Measurements from ENCODE around the gene ZNF318.
"Not testable (repeated sequence)": the region's sequence is repeated elsewhere in the genome, so short reads cannot be mapped to it uniquely, and the experiment has no call there.

The ZNF318 gene

DNA sequence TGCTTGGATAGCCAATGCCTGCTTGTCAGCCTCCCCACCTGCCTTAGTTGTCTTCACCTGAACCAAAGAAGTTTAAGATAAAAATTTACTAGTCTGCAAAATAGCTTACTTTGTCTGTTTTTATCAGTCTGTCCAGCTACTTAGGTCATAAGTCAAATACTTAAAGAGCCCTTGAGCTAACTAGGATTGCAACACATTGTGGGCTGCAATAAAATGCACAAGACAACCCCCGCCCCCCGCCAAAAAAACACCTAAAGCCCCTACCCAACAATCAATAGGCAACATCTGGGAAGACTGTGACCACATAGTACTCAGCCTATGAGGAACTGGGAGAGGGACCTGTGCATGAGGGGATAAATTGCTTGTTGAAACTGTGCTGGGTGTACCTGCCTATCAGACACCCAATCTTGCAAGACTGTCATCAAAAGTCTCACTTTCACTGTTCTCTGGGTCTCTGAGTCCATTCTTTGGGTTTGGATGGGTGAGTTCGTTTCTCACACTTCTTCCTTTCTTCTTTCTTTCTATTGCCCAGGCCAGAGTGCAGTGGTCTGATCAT is 30.6 kb upstream of the ZNF318 start:
- no peaks in the 10 kb centered on the region for H3K9me3 ChIP-seq (ENCODE audit: control insufficient read depth in 2 of 2, low read length in 2 of 2)
- no peaks in the 10 kb centered on the region for H3K27me3 ChIP-seq (ENCODE audit: control insufficient read depth in 1 of 2, insufficient read depth in 2 of 2, low read length in 2 of 2)
- H3K36me3 ChIP-seq (ENCODE audit: control insufficient read depth in 2 of 2, insufficient read depth in 2 of 2, low read length in 2 of 2): no peaks in the 10 kb centered on the region
- no peak overlapping the region for H3K9ac ChIP-seq (ENCODE audit: low read length in 2 of 2)
- H3K27ac ChIP-seq (ENCODE audit: low read length): no peak overlapping the region
- no peaks in the 10 kb centered on the region for H3K4me1 ChIP-seq (ENCODE audit: control insufficient read depth, insufficient read depth, low read length)
- no peak overlapping the region for H3K4me3 ChIP-seq (ENCODE audit: low read length in 2 of 2)

DNA sequence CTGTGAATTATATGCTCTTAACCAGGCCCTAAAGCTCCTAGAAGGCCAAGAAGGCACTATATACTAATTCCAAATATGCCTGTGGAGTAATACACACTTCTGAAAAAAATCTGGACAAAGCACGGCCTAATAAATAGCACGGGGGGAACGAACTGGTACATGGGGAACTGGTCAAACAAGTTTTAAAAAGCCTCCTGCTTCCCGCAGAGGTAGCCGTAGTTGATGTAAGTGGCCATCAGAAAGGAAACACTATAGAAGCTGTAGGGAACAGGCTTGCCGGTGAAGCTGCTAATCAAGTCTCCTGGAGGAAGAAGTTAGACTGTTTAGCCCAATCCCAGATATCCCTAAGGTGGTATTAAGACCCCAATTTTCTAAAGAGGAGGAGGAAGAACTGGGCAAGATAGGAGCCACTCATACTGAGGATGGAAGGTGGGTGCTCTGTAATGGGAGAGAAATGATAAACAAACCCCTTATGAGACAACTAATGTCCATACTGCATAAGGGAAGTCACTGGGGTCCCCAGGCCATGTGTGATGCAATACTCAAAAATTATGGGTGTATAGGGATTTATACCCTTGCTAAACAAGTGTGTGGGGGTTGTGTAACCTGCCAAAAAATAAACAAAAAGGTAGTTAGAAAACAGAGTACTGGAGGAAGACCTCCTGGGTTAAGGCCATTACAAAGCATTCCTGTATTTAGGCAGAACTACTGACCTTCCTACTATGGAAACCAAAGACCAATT is 27.1 kb upstream of the ZNF318 start:
- no peaks in the 10 kb centered on the region for H3K9me3 ChIP-seq (ENCODE audit: control insufficient read depth in 2 of 2, low read length in 2 of 2)
- H3K4me1 ChIP-seq (ENCODE audit: control insufficient read depth, insufficient read depth, low read length): no peaks in the 10 kb centered on the region
- no peaks in the 10 kb centered on the region for H3K27me3 ChIP-seq (ENCODE audit: control insufficient read depth in 1 of 2, insufficient read depth in 2 of 2, low read length in 2 of 2)
- no peak overlapping the region for H3K27ac ChIP-seq (ENCODE audit: low read length)
- H3K36me3 ChIP-seq (ENCODE audit: control insufficient read depth in 2 of 2, insufficient read depth in 2 of 2, low read length in 2 of 2): no peaks in the 10 kb centered on the region
- no peak overlapping the region for H3K9ac ChIP-seq (ENCODE audit: low read length in 2 of 2)
- H3K4me3 ChIP-seq (ENCODE audit: low read length in 2 of 2): no peak overlapping the region

DNA sequence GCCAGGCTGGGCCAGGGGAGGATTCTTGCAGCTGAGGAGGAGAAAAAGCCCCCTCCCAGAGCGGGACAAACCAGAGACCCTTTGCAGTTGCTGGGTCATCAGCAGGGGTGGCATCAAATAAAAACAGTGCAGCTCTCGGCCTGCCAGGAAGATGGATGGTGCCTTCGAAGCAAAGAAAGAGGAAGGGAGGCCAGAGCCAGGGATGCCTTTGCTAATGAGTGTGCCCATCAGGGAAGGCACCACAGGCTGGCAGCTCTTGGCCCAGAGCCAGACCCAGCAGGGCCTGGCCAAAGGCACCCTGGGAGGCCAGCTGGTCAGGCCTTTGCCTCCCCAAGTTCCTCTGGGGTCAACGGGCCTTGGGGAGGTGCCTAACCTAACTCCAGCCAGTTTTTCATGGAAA is 26.3 kb upstream of the ZNF318 start:
- Histone ChIP-seq H3K27ac (ENCODE audit: low read length) (no peak overlapping the region), H3K4me1 (ENCODE audit: control insufficient read depth, insufficient read depth, low read length) (no peaks in the 10 kb centered on the region), H3K27me3 (ENCODE audit: control insufficient read depth in 1 of 2, insufficient read depth in 2 of 2, low read length in 2 of 2) (no peaks in the 10 kb centered on the region), H3K9ac (ENCODE audit: low read length in 2 of 2) (no peak overlapping the region), H3K4me3 (ENCODE audit: low read length in 2 of 2) (no peak overlapping the region), H3K36me3 (ENCODE audit: control insufficient read depth in 2 of 2, insufficient read depth in 2 of 2, low read length in 2 of 2) (no peaks in the 10 kb centered on the region), H3K9me3 (ENCODE audit: control insufficient read depth in 2 of 2, low read length in 2 of 2) (no peaks in the 10 kb centered on the region)

DNA sequence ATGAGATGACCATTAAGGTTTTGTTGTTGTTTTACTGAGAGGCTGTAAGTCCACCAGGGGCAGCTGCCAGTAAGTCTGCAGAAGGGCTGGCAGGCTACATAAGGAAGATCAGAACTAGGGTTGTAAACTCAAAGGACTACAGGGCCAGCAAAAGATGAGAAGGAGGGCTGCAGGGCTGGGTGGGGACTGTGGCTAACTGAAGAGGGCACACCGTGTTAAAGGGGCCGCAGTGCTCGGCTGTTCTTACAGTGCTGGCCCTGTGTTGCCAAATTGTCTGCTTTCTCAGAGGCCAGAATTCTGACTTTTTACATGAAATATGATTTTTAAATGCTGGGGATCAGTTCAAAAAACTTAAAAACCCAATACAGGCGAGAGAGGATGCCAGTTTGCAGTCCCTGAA is 25.5 kb upstream of the ZNF318 start:
- H3K9me3 ChIP-seq (ENCODE audit: control insufficient read depth in 2 of 2, low read length in 2 of 2): no peaks in the 10 kb centered on the region
- H3K27ac ChIP-seq (ENCODE audit: low read length): no peak overlapping the region
- H3K4me3 ChIP-seq (ENCODE audit: low read length in 2 of 2): no peak overlapping the region
- peaks cover 0 to 2% of the 10 kb centered on the region in 2 donors for H3K27me3 ChIP-seq (ENCODE audit: control insufficient read depth in 1 of 2, insufficient read depth in 2 of 2, low read length in 2 of 2)
- no peak overlapping the region for H3K9ac ChIP-seq (ENCODE audit: low read length in 2 of 2)
- no peaks in the 10 kb centered on the region for H3K36me3 ChIP-seq (ENCODE audit: control insufficient read depth in 2 of 2, insufficient read depth in 2 of 2, low read length in 2 of 2)
- no peaks in the 10 kb centered on the region for H3K4me1 ChIP-seq (ENCODE audit: control insufficient read depth, insufficient read depth, low read length)

DNA sequence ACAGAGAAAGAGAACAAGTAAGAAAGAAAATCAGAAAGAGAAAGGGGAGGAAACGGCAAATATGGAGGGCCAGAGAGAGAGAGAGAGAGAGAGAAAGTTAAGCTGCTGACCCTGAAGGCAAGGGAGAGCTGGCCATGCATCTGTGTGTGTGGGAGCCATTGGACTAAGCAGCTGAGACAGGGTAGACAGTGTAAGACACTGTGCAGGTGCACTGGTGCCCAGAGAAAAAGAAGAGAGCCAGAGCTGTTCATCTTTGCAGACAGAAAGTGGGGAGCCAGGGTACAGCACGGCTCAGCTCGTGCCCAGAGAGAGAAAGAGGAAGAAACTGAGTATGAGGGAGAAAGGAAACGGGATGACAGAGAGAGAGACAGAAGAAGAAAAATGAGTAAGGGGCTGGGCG is 24.2 kb upstream of the ZNF318 start:
- Histone ChIP-seq H3K27me3 (ENCODE audit: control insufficient read depth in 1 of 2, insufficient read depth in 2 of 2, low read length in 2 of 2) (peaks cover 0 to 4% of the 10 kb centered on the region in 2 donors), H3K9ac (ENCODE audit: low read length in 2 of 2) (peak overlapping the region in 1 of 2 donors; percentile 41), H3K4me1 (ENCODE audit: control insufficient read depth, insufficient read depth, low read length) (no peaks in the 10 kb centered on the region), H3K36me3 (ENCODE audit: control insufficient read depth in 2 of 2, insufficient read depth in 2 of 2, low read length in 2 of 2) (no peaks in the 10 kb centered on the region), H3K4me3 (ENCODE audit: low read length in 2 of 2) (peak overlapping the region; percentile 44 to 46), H3K27ac (ENCODE audit: low read length) (no peak overlapping the region), H3K9me3 (ENCODE audit: control insufficient read depth in 2 of 2, low read length in 2 of 2) (no peaks in the 10 kb centered on the region)

DNA sequence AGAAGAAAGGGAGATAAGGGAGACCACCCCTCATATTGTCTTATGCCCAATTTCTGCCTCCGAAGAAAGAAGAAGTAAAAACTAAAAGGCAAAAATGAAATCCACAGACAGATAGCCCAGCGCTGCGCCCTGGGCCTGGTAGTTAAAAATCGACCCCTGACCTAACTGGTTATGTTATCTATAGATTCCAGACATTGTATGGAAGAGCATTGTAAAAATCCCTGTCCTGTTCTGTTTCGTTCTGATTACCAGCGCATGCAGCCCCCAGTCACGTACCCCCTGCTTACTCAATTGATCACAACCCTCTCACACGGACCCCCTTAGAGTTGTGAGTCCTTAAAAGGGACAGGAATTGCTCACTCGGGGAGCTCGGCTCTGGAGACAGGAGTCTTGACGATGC is 23.7 kb upstream of the ZNF318 start:
- not testable (repeated sequence) for H3K4me1 ChIP-seq (ENCODE audit: control insufficient read depth, insufficient read depth, low read length); H3K36me3 ChIP-seq (ENCODE audit: control insufficient read depth in 2 of 2, insufficient read depth in 2 of 2, low read length in 2 of 2); H3K27me3 ChIP-seq (ENCODE audit: control insufficient read depth in 1 of 2, insufficient read depth in 2 of 2, low read length in 2 of 2); H3K4me3 ChIP-seq (ENCODE audit: low read length in 2 of 2); H3K9me3 ChIP-seq (ENCODE audit: control insufficient read depth in 2 of 2, low read length in 2 of 2); H3K27ac ChIP-seq (ENCODE audit: low read length)
- peak overlapping the region in 1 of 2 donors; percentile 41 for H3K9ac ChIP-seq (ENCODE audit: low read length in 2 of 2)

DNA sequence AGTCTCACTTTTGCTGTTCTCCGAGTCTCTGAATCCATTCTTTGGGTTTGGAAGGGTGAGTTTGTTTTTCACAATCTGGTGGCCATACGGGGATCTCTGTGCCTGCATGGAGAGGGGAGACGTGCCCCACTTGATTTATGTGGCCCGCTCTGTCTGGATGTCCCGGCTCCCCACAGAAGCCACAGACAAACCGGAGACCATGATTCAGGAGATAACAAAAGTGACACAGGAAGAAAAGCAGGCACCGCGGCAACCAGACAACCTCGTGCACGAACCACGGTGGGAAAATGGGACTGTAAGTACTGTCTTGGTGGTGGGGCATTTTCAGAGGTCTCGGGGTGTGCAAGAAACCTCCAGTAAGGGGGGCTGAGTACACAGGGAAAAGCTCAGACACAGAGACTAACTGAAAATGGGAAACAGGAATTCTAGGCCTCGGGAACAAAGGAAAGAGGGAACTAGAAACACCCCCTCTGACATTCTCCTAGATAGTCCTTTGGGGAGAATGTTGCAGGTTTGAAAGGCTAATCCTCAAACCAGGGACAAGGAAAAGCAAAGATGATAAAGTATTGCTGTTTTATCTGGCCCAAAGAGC is 22.1 kb upstream of the ZNF318 start:
- H3K27me3 ChIP-seq (ENCODE audit: control insufficient read depth in 1 of 2, insufficient read depth in 2 of 2, low read length in 2 of 2): peaks cover 0 to 4% of the 10 kb centered on the region in 2 donors
- no peak overlapping the region for H3K9ac ChIP-seq (ENCODE audit: low read length in 2 of 2)
- no peaks in the 10 kb centered on the region for H3K9me3 ChIP-seq (ENCODE audit: control insufficient read depth in 2 of 2, low read length in 2 of 2)

DNA sequence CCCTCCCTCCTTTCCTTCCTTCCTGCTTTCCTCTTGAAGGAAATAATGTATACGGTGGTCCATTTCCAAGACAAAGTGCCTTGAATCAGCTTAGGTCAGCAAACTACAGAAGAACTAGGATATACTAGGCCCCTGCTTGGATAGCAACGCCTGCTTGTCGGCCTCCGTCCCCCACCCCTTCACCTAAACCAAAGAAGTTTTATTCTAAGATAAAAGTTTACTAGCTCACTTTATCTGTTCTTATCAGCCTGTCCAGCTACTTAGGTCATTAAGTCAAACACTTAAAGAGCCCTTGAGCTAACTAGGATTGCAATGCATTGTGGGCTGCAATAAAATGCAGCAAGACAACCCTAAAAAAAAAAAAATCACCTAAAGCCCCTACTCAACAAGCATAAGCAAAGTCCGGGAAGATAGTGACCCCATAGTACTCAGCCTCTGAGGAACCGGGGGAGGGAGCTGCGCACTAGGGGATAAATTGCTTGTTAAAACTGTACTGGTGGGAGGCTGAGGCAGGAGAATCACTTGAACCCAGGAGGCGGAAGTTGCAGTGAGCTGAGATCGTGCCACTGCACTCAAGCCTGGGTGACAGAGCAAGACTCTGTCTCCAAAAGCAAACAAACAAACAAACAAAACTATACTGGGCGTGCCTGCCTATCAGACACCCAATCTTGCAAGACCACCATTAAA is 21.4 kb upstream of the ZNF318 start:
- H3K4me1 ChIP-seq (ENCODE audit: control insufficient read depth, insufficient read depth, low read length); H3K27ac ChIP-seq (ENCODE audit: low read length); H3K9me3 ChIP-seq (ENCODE audit: control insufficient read depth in 2 of 2, low read length in 2 of 2); H3K36me3 ChIP-seq (ENCODE audit: control insufficient read depth in 2 of 2, insufficient read depth in 2 of 2, low read length in 2 of 2); H3K4me3 ChIP-seq (ENCODE audit: low read length in 2 of 2); H3K9ac ChIP-seq (ENCODE audit: low read length in 2 of 2); H3K27me3 ChIP-seq (ENCODE audit: control insufficient read depth in 1 of 2, insufficient read depth in 2 of 2, low read length in 2 of 2): not testable (repeated sequence)

More for the DNA sequence above, 22.1 kb upstream of the ZNF318 start:
- no peak overlapping the region for H3K4me3 ChIP-seq (ENCODE audit: low read length in 2 of 2)
- no peaks in the 10 kb centered on the region for H3K36me3 ChIP-seq (ENCODE audit: control insufficient read depth in 2 of 2, insufficient read depth in 2 of 2, low read length in 2 of 2)
- H3K27ac ChIP-seq (ENCODE audit: low read length): no peak overlapping the region
- no peaks in the 10 kb centered on the region for H3K4me1 ChIP-seq (ENCODE audit: control insufficient read depth, insufficient read depth, low read length)

DNA sequence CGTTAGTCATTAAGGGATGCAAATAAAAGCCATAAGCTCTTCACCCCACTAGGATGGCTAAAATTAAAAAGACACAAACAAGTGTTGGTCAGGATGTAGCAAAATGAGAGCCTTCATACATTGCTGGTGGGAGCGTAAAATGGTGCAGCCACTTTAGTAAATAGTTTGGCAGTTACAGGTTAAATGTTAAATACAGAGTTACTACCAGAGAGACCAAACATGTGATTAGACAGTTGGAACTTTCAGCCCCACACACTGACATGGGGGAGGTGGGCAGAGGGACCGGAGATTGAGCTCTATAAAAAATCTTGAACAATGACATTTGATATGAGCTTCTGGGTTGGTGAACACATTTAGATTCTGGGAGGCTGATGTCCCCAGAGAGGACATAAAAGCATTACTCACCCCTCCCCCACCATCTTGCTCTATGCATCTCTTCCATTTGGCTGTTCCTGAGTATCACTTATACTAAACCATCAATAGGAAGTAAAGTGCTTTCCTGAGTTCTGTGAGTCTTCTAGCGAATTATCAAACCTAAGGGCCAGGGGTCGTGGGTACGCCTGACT is 20.4 kb upstream of the ZNF318 start:
- Histone ChIP-seq H3K27me3 (ENCODE audit: control insufficient read depth in 1 of 2, insufficient read depth in 2 of 2, low read length in 2 of 2) (peaks cover 0 to 4% of the 10 kb centered on the region in 2 donors), H3K4me1 (ENCODE audit: control insufficient read depth, insufficient read depth, low read length) (no peaks in the 10 kb centered on the region), H3K36me3 (ENCODE audit: control insufficient read depth in 2 of 2, insufficient read depth in 2 of 2, low read length in 2 of 2) (no peaks in the 10 kb centered on the region), H3K27ac (ENCODE audit: low read length) (no peak overlapping the region), H3K9me3 (ENCODE audit: control insufficient read depth in 2 of 2, low read length in 2 of 2) (no peaks in the 10 kb centered on the region), H3K4me3 (ENCODE audit: low read length in 2 of 2) (no peak overlapping the region), H3K9ac (ENCODE audit: low read length in 2 of 2) (no peak overlapping the region)

DNA sequence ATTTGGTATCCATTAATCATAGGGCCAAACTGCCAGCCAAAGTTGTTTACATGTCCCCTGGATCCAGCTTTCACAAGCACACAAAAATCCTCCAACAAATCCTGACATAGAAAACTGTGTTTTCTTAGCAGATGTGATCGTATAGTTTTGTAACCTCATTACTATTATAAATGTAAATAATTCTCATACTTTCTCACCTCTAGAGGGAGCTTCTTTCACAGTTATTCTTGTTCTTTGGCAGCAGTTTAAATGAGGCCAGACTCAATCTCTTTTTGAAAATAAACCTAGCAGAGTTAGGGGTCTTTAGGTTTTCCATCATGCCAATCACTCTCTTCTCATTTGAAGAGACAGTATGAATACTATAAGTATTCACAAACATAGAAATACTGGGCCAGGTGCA is 17.0 kb upstream of the ZNF318 start:
- H3K9me3 ChIP-seq (ENCODE audit: control insufficient read depth in 2 of 2, low read length in 2 of 2): no peaks in the 10 kb centered on the region
- H3K27me3 ChIP-seq (ENCODE audit: control insufficient read depth in 1 of 2, insufficient read depth in 2 of 2, low read length in 2 of 2): peaks cover 0 to 4% of the 10 kb centered on the region in 2 donors
- no peaks in the 10 kb centered on the region for H3K36me3 ChIP-seq (ENCODE audit: control insufficient read depth in 2 of 2, insufficient read depth in 2 of 2, low read length in 2 of 2)
- H3K4me3 ChIP-seq (ENCODE audit: low read length in 2 of 2): no peak overlapping the region
- no peak overlapping the region for H3K27ac ChIP-seq (ENCODE audit: low read length)
- no peaks in the 10 kb centered on the region for H3K4me1 ChIP-seq (ENCODE audit: control insufficient read depth, insufficient read depth, low read length)
- H3K9ac ChIP-seq (ENCODE audit: low read length in 2 of 2): no peak overlapping the region

All from stomach smooth muscle (tissue), 2 donors.